Mucosa of stomach (tissue), 1 donor: Measurements from ENCODE around the gene UBE2E2.

Experiments used
- H3K27me3 ChIP-seq: one replicate; pipeline ENCODE4 v1.7.0; 2013; ENCODE audit warnings: mild to moderate bottlenecking, low read length; ENCODE audit not compliant: control insufficient read depth, insufficient read depth
- H3K36me3 ChIP-seq: one replicate; pipeline ENCODE4 v1.7.0; 2013; ENCODE audit warnings: low read length; ENCODE audit not compliant: control insufficient read depth, insufficient read depth
- H3K4me1 ChIP-seq: one replicate; pipeline ENCODE4 v1.7.0; 2013; ENCODE audit warnings: mild to moderate bottlenecking, low read length; ENCODE audit not compliant: control insufficient read depth, insufficient read depth
- H3K4me3 ChIP-seq: one replicate; pipeline ENCODE4 v1.7.0; 2013; ENCODE audit warnings: low read length
- H3K9ac ChIP-seq: one replicate; pipeline ENCODE4 v1.7.0; 2013; ENCODE audit warnings: mild to moderate bottlenecking, low read length, moderate library complexity
- H3K9me3 ChIP-seq: one replicate; pipeline ENCODE4 v1.7.0; 2013; ENCODE audit warnings: mild to moderate bottlenecking, low read length, moderate library complexity; ENCODE audit not compliant: control insufficient read depth
- donor health status: Pancreatic carcinoma.

Gene UBE2E2

DNA sequence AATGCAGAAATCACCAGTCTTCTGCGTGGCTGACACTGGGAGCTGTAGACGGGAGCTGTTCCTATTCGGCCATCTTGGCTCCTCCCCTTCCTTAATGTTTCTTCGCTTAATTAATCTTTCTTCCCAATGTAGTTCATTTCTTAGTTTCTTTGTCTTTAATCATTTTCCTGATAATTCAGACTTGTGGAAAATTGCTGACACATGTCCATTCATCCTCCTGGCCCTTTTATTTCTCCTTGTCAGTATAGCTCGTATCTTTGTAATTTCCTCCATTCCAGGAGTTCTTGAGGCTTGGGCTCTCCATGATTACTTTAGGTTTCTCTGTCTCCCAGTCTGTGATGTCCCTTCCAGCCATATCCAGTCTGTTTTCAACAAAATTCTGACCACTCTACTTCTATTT lies 98.7 kb downstream of the UBE2E2 start:
- no peaks in the 10 kb centered on the region for H3K27me3 ChIP-seq
- no peaks in the 10 kb centered on the region for H3K36me3 ChIP-seq
- H3K9me3 ChIP-seq: no peaks in the 10 kb centered on the region
- no peak overlapping the region for H3K9ac ChIP-seq
- H3K4me3 ChIP-seq: no peak overlapping the region
- no peaks in the 10 kb centered on the region for H3K4me1 ChIP-seq

DNA sequence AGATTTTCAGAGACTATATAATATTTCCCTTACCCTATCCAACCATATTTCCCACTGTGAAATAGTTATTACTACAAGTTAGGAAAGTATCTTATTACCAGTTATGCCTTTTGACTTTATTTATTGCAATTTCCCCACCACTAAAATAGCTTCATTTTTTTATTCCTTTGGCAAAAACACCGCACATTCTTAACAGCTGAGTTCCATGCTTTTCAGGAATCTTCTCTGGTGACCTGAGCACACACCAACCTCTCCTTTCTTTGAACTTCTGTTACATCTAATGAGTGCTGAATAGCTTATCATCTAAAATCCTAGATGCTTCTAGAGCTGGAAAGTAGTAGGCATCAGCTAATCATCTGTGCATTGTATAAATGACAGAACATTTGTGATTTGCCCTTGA lies 99.1 kb downstream of the UBE2E2 start:
- Histone ChIP-seq H3K4me1 (no peaks in the 10 kb centered on the region), H3K9ac (no peak overlapping the region), H3K27me3 (no peaks in the 10 kb centered on the region), H3K9me3 (no peaks in the 10 kb centered on the region), H3K36me3 (no peaks in the 10 kb centered on the region), H3K4me3 (no peak overlapping the region)

DNA sequence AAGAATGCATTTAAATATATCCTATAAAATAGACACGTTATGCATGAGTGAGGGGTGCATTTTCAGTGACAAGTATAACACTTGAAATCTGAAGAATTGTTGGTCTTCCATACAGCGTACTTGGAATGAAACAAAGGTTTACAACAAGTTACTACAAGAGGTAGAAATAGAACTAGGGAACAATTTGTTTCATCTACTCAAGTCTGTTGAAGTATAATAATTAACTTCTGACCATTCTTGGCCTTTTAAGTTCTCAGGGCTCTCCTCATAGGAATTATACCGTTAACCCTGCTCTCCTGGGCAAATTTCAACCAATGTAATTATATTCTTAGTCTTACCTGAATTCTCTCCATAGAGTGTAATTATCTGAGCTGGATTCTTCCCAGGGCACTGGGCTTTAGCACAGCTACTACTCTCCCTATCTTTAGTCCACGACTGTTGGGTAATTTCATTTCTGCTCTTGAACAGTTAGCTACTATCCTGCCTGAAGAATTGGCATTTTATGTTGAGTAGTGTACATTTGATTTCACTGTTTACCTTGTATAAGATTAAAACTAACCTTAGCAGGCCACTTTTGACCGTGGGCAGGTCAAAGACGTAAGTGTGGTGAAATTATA lies 100.6 kb downstream of the UBE2E2 start:
- no peaks in the 10 kb centered on the region for H3K4me1 ChIP-seq
- H3K27me3 ChIP-seq: no peaks in the 10 kb centered on the region
- H3K4me3 ChIP-seq: no peak overlapping the region
- no peaks in the 10 kb centered on the region for H3K36me3 ChIP-seq
- no peaks in the 10 kb centered on the region for H3K9me3 ChIP-seq
- H3K9ac ChIP-seq: no peak overlapping the region

DNA sequence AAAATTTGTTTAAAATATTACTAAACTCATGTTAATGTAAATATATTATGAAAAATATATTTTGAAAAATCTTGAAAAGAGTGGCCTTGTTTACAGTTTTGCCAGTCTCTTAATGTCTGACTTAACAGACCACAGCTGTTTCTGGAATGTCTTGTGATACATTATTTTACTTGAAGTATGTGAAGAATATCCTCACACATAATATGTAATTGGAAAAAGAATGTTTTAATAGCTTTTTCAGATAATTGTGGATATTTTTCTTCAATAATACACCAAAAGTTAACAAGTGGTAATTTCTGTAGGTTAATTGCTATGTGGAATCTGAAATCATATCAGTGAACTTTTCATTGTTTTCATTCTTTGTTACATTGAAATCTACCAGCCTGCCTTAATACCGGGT lies 101.3 kb downstream of the UBE2E2 start:
- H3K4me1 ChIP-seq: no peaks in the 10 kb centered on the region
- H3K9me3 ChIP-seq: no peaks in the 10 kb centered on the region
- H3K27me3 ChIP-seq: no peaks in the 10 kb centered on the region
- no peak overlapping the region for H3K4me3 ChIP-seq
- no peaks in the 10 kb centered on the region for H3K36me3 ChIP-seq
- no peak overlapping the region for H3K9ac ChIP-seq

DNA sequence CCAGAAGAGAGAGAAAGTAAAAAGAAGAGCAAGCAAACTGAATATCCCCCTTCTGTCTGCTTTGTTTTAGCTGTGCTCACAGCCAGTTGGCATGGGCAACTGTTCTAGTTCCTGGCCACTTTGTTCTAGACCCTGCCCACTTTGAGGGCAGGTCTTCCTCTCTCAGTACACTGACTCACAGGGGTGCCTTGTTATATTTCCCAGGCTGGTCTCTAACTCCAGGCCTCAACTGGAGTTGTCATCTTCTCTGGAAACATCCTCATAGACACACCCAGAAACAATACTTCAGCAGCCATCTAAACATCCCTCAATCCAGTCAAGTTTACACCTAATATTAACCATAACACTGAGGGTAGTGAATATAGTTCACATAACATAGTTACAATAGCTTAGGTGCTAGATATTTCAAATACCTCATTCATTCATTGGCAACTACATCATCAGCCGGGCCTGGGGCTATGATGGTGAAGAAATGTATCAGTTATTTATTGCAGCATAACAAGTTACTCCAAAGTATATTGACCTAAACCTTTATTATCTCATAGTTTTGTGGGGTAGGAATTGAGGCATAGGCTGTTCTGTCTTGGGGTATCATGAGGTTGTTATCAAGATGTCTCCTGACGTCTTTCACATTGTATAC lies 106.0 kb downstream of the UBE2E2 start:
- Histone ChIP-seq H3K9me3 (no peaks in the 10 kb centered on the region), H3K27me3 (no peaks in the 10 kb centered on the region), H3K9ac (no peak overlapping the region), H3K4me1 (no peaks in the 10 kb centered on the region), H3K4me3 (no peak overlapping the region), H3K36me3 (no peaks in the 10 kb centered on the region)

DNA sequence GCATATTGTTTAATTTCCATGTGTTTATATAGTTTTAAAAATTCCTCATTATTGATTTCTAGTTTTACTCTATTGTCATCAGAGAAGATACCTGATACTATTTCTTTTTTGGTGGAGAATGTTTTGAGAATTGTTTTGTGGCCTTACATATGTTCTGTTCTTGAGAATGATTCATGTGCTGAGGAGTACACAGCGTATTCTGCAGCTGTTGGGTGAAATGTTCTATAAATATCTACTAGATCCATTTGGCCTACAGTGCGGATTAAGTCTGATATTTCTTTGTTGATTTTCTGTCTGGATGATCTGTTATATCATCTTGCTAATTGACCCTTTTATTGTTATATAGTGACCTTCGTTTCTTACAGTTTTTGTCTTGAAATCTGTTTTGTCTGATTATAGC lies 109.7 kb downstream of the UBE2E2 start:
- Histone ChIP-seq H3K36me3 (no peaks in the 10 kb centered on the region), H3K9me3 (no peaks in the 10 kb centered on the region), H3K4me1 (no peaks in the 10 kb centered on the region), H3K4me3 (no peak overlapping the region), H3K27me3 (no peaks in the 10 kb centered on the region), H3K9ac (no peak overlapping the region)

DNA sequence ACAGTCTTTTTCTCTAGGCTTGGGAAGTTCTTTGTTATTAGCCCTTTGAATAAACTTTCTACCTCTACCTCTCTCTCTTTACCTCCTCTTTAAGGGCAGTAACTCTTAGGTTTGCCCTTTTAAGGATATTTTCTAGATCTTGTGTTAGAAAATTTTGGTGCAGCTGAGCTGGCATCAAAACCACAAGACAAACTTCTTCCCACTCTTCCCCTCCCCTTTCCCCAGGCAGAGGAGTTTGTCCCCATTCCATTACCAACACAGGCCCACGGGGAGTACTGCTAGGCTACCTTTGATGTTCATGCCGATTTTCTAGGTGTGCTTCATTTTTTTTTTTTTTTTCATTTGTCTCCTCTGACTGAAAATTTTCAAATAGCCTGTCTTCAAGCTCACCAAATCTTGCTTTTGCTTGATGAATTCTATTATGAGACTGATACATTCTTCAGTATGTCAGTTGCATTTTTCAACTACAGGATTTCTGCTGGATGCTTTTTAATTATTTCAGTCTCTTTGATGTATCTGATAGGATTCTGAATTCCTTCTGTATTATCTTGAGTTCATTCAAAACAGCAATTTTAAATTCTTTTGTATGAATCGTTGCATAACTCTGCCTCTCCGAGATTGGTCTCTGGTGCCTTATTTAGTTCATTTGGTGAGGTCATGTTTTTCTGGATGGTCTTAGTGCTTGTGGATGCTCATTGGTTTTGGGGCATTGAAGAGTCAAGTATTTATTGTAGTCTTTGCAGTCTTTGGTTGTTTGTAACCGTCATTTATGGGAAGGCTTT lies 112.0 kb downstream of the UBE2E2 start:
- H3K9ac ChIP-seq: no peak overlapping the region
- no peaks in the 10 kb centered on the region for H3K27me3 ChIP-seq
- no peaks in the 10 kb centered on the region for H3K9me3 ChIP-seq
- H3K4me3 ChIP-seq: no peak overlapping the region
- H3K4me1 ChIP-seq: no peaks in the 10 kb centered on the region
- no peaks in the 10 kb centered on the region for H3K36me3 ChIP-seq

DNA sequence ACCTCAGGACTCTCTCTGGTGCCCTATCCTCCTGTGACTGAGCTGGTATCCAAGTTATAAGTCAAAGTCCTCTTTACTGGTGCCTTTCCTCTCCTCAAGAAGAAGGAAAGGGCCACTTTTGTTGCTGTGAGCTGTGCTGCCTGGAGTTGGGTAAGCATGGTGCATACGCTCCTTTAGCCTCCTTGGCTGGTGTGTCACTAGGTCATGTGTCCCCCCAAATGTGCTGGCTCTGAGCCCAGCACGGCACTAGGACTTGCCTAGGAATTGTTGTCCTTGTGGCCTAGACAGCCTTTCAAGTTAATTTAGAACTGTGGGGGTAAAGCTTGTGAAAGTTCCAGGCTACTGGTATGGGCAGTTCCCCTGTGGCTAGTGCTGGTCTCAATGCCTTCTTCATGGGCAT lies 113.8 kb downstream of the UBE2E2 start:
- H3K4me3 ChIP-seq: no peak overlapping the region
- H3K9ac ChIP-seq: no peak overlapping the region
- H3K36me3 ChIP-seq: no peaks in the 10 kb centered on the region
- H3K27me3 ChIP-seq: no peaks in the 10 kb centered on the region
- no peaks in the 10 kb centered on the region for H3K9me3 ChIP-seq
- H3K4me1 ChIP-seq: no peaks in the 10 kb centered on the region

DNA sequence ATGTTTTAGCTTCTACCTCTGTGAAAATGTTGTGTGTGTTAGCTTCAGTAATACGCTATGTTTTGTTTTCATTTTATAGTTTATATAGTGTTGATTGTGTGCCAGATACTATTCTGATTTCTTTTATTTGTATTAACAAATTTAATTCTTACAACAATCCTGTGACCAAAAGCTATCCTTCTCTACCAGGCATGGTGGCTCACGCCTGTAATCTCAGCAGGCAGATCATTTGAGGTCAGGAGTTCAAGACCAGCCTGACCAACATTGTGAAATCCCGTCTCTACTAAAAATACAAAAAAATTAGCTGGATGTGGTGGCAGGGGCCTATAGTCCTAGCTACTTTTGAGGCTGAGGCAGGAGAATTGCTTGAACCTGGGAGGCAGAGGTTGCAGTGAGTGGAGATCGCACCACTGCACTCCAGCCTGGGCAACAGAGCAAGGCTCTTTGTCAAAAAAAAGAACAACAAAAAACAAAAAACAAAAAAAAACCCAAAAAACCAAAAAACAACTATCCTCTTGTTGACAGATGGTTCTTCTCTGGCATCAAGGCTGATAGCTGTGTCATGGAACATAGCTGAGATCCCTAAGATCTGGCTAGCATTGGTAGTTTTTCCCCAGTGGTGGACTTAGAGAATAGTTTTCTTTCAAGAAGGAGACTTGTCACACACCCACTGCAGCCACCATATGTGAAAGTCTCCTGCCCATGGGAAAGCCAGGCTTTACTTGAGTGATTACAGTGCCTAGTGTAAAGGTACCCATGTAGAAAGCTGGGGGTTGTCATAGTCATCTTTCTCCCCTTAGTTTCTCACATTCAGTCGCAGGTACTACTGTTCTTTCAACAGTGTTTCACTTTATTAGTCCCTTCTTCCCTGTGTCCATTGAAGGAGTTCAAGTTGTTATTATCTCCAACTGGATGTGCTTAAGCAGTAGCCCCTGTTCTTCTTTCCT lies 116.5 kb downstream of the UBE2E2 start:
- Histone ChIP-seq H3K9me3 (no peaks in the 10 kb centered on the region), H3K36me3 (no peaks in the 10 kb centered on the region), H3K9ac (no peak overlapping the region), H3K27me3 (no peaks in the 10 kb centered on the region), H3K4me1 (no peaks in the 10 kb centered on the region), H3K4me3 (no peak overlapping the region)

DNA sequence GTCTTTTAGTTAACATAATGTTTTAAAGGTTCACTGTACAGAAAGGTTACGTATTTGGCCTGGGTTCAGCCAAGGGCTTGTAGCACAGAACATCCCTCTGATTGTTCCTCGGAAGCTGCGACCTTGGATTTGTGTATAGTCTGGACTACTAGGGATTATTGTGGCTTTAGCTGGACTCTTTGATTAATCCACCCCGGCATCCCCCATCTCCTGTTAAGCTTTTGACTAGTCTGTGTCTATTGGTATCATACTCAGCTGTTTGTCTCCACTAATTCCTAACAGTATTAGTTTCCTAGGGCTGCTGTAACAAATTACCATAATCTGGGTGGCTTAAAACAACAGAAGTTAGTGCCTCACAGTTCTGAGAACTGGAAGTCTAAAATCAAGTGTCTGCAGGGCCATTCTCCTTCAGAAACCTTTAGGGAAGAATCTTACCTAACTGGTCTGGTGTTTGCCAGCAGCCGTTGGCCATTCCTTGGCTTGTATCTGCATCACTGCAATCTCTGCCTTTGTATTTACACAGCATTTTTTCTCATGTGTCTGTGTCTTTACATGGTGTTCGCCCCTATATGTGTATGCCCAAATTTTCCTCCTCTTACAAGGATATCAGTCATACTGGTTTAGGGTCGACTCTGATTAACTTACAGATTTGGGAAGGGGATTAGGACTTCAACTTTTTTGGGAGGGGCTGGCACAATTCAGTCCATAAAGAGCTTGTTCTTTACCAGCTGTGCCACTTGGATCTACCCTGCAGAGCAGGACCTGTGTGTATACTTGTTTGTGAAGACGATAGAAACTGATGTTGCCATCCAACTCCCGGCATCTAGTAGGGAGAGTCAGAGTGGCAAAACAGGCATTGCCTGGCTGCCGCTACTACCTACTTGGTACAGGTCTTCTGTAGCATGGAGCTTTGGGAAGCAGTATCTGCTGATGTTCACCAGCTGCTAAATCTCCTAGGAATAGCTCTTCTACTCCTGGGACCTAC lies 117.8 kb downstream of the UBE2E2 start:
- H3K36me3 ChIP-seq: no peaks in the 10 kb centered on the region
- no peaks in the 10 kb centered on the region for H3K27me3 ChIP-seq
- no peaks in the 10 kb centered on the region for H3K4me1 ChIP-seq
- H3K9ac ChIP-seq: no peak overlapping the region
- H3K4me3 ChIP-seq: no peak overlapping the region
- H3K9me3 ChIP-seq: no peaks in the 10 kb centered on the region

DNA sequence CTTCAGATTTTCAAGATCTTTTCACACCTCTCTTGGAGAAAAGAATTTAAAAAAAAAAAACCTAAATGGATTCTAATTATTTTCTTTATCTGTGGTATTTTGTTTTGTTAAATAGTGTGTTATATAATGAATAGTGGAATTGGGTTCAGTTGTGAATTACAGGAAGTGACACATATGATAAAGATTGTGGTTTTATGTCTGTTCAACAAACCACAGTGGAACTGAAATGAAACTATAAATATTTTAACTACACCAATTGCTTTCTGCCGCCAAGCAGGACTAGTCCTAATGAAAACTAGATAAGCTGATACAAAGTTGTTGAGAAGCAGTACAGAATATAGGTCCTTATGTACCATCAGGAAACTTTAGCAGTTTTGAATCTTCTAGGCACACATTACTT lies 121.6 kb downstream of the UBE2E2 start:
- Histone ChIP-seq H3K4me3 (no peak overlapping the region), H3K9ac (no peak overlapping the region), H3K4me1 (no peaks in the 10 kb centered on the region), H3K9me3 (no peaks in the 10 kb centered on the region), H3K36me3 (no peaks in the 10 kb centered on the region), H3K27me3 (no peaks in the 10 kb centered on the region)
